Fibroblast of skin of left biceps (primary cell): ENCODE results near the gene ARX.

ENCODE experiments used
- DNase-seq, 2 experiments: peaks; one replicate each; pipeline ENCODE4 v3.0.0-alpha.2; 2013; ENCODE audit warnings: low read depth in 2 of 2

The ARX gene

DNA sequence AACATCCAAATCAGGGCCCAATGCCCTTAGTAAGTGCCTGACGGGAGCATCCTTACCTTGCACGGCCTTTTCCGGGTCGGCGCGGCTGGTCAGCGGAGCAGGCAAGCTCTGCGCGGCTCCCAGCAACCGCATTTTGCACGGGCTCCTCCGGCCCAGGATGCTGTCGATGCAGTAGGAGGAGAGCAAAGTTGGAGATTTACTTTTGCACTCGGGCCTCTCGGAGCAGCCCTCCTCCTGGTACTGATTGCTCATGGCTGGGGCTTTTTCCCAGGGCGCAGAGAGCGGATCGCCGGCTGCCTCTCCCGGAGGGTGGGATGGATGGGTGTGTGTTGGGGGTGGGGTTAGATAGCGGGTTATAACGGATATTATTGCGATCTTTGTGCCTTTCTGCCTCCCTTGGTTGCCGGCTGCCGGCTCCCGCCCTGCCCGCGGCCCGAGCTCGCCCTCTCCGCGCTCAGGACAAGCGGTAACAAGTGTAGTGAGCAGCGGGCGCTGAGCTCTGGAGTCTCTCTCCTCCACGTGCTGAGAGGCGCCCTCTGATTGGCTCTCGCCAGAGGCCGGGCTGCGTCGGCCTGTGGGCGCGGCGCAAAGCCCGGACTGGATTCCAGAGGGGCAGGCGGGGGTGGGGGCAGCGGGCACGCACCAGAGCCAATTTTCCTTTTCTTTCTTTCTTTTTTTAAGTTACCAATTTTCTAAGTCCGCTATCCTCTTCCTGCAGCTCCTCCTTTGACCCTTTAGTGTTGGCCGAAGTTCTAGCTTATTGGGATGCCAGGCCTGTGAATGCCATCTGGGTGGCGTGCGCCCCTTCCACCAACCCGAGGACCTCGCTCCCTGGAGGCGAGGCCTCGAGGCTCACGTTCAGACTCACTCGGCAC is at the start of gene ARX:
TSS of gene ARX (minus strand) at position 480 of the 875 bp plus-strand sequence. CDS start at position 252, 228 bp downstream.
- DNase-seq, result no peak

- DNase-seq, result no peak
These were observed 43.5 kb upstream of the ARX start for GRCh38 chrX:25059273-25059672.

DNA sequence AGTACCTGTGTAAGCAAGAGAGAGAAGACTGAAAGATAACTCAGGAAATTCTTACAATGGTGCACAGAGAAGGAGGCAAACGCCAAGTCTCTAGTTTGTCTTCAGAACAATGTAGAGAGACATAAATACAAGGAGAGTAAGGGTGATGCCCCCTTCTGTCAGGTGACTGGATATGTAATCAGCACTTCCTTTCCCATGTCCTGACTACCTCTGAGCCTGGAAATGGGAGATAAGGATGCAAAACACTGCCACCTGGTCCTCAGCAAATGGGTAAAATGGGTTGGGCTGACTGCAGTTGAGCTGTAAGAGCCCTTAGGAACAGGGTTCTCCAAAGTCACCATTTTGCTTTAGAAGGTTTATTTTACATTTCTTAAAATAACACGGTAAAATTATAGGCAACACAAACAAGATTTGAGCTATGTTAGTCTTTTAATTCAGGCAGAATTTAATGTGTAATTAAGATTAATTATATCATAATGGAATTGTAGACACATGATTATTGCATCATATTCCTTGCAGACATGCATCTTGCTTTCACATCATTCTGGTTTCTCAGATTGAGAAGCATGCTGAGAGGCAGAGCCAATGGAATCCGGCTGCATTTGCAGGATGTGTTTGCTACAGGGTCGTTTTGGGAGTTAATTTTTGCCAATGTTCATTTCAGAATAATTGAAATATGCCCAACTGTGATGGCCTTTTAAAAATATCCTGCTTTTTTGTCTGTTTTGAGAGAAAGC is 37.2 kb upstream of the ARX start:
- DNase-seq, result no peak

- DNase-seq, result no peak
These were observed 34.2 kb upstream of the ARX start for GRCh38 chrX:25049971-25050370.

DNA sequence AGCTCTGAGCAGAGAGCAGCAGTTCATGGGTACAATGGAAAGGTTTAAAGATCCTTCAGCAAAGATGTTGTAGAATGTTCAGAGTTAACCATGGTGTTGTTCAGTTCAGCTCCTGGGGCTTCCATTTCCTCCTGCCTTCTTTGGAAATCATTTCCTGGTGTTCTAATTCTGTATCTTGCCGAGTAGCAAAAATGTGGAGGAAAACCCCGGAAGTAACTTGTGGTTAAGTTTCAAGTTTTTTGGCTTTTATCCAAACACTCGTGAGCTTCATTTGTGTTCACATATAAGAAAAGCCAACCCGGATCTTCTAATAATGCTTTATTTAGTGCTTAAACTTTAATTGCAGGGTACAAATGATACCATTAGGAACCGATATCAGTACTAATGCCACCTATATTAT is 33.6 kb upstream of the ARX start:
- no peak for DNase-seq

- no peak for DNase-seq
These were observed 32.4 kb upstream of the ARX start for GRCh38 chrX:25048178-25048577.

DNA sequence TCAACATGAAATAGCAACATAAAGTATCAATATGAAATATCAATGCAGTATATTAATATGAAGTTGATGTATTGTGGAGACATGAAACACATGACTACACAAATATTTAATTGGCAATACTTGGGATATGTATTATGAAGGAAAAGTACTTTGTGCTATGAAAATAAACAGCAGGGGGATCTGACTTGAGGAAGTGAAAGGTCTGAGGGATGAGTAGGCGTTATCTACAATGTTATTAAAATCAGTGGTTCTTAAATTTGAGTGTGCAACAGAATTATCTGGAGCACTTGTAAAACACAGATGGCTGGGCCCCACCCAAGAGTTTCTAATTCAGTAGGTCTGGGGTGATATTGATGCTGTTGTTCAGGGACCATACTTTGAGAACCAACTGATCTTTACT is 27.4 kb upstream of the ARX start:
- DNase-seq, result no peak

GRCh38 chrX:25039036-25039435 is 23.3 kb upstream of the ARX start:
- DNase-seq, result no peak

DNA sequence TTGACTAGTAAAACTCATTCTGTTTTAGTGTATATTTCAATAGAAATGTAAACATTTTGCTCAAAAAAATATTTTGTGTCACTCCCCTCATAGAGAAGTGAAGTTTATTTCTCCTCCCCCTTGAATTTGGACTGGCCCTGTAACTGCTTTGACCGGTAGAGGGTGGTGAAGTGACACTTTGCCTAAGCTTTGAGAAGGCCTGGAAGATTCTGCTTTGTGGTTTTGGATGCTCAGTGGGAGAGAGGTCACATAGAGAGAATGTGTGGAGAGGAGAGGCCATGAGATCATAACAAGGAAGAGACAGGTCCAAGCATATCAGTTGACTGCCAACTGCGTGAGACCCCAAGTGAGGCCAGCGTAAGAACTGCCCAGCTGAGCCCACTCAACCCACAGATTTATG is 19.1 kb upstream of the ARX start:
- DNase-seq, result no peak

DNA sequence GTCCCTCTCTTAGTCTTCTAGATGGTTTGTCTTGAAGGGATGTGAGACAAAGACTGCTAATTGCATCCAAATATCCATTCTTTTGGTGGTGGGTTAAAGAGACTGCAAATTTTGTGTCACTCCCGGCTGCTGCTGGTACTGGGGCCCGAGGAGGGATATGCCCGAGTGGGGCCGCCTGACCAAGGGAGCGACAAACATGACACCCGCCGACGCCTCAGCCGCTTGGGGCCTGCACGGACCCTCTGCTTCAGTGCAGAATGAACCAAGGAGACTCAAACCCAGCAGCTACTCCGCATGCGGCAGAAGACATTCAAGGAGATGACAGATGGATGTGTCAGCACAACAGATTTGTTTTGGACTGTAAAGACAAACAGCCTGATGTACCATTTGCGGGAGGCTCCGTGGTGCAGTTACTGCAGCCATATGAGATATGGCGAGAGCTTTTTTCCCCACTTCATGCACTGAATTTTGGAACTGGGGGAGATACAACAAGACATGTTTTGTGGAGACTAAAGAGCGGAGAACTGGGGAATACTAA is 13.6 kb upstream of the ARX start:
- no peak for DNase-seq

DNA sequence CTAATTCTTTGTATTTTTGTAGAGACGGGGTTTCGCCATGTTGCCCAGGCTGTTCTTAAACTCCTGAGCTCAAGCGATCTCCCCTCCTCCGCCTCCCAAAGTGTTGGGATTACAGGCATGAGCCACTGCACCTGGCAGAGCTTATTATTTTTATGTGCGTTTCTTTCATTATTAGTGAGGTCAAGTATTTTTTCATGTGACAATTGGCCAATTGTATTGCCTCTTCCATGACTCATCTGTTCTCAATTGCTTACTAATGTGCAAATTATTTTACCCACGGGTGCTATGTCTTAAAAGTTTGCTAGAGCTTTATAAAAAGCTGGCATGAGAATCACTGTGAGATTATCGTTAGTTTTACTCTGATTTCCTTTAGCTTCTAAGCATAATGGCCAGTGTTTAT is 13.0 kb upstream of the ARX start:
- DNase-seq, result no peak

GRCh38 chrX:25026576-25026975 is 10.8 kb upstream of the ARX start:
- no peak for DNase-seq

- DNase-seq, result no peak
These were observed 9.8 kb upstream of the ARX start for GRCh38 chrX:25025615-25026014.

- DNase-seq, result no peak
These were observed 8.1 kb upstream of the ARX start for GRCh38 chrX:25023908-25024307.

GRCh38 chrX:25022499-25023325 is 6.9 kb upstream of the ARX start:
- no peak for DNase-seq

- no peak for DNase-seq
These were observed 5.2 kb upstream of the ARX start for GRCh38 chrX:25020905-25021449.

- DNase-seq, result no peak
These were observed 4.7 kb upstream of the ARX start for GRCh38 chrX:25020391-25020904.

GRCh38 chrX:25019707-25020390 is 4.1 kb upstream of the ARX start:
- DNase-seq, result no peak

DNA sequence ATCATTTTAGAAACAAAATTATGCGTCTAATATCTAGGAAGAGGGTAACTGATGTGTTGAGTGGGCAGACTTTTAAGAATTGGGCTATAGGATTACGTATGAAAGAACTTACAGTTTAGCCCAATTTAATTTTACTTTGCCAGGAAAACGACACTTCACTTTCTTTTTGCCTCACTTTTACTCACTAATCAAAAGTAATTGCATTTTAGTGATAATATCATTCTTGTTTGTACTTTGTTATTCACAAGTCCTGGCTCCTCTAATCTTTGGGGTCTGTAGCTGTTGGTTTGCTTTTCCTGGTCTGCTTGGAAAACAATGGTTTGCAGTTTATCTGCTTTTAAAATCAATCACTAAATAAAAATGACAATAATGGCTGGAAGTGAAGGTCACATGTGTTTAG is 2.9 kb upstream of the ARX start:
- DNase-seq, result no peak

GRCh38 chrX:25017667-25018247 is 2.0 kb upstream of the ARX start:
- no peak for DNase-seq
